Activated T-cell treated with anti-CD3 and anti-CD28 coated beads for 24 hours (primary cell): Measurements from ENCODE around the gene NSA2.
"Not testable (repeated sequence)": the region's sequence is repeated elsewhere in the genome, so short reads cannot be mapped to it uniquely, and the experiment has no call there.

ENCODE experiments used
- DNase-seq: peaks from one replicate; pipeline ENCODE4 v3.0.0-alpha.2; 2020; ENCODE audit warnings: low read depth

NSA2 gene

GRCh38 chr5:74766849-74767578 is at the start of gene NSA2, which contains the start of gene GFM2:
Gene NSA2 (plus strand): TSS chr5:74767249. CDS start chr5:74767361, 112 bp downstream.
Gene GFM2 (minus strand): TSS chr5:74767117. CDS start chr5:74763742, 3,375 bp downstream.
- DNase-seq, result peak; percentile 91

- no peak for DNase-seq
Observed at GRCh38 chr5:74717596-74717995, 49.5 kb upstream of the NSA2 start.

GRCh38 chr5:74722271-74722670 is 44.8 kb upstream of the NSA2 start:
- DNase-seq, result no peak

- no peak for DNase-seq
Observed at GRCh38 chr5:74725331-74725730, 41.7 kb upstream of the NSA2 start.

- DNase-seq, result no peak
Observed at GRCh38 chr5:74736759-74737158, 30.3 kb upstream of the NSA2 start.

GRCh38 chr5:74738406-74738805 is 28.6 kb upstream of the NSA2 start:
- no peak for DNase-seq

- DNase-seq, result not testable (repeated sequence)
Observed at GRCh38 chr5:74748742-74749141, 18.3 kb upstream of the NSA2 start.

GRCh38 chr5:74761241-74761640 is 5.8 kb upstream of the NSA2 start:
- no peak for DNase-seq

GRCh38 chr5:74762599-74762998 is 4.5 kb upstream of the NSA2 start:
- peak; percentile 26 for DNase-seq

- DNase-seq, result no peak
Observed at GRCh38 chr5:74763504-74763903, 3.5 kb upstream of the NSA2 start.

- DNase-seq, result no peak
Observed at GRCh38 chr5:74765201-74765600, 1.8 kb upstream of the NSA2 start.

GRCh38 chr5:74765929-74766328 is 1.1 kb upstream of the NSA2 start:
- no peak for DNase-seq

- DNase-seq, result no peak
Observed at GRCh38 chr5:74766418-74766848, 616 bp upstream of the NSA2 start.

- DNase-seq, result no peak
Observed at GRCh38 chr5:74767579-74767913, 497 bp downstream of the NSA2 start.

- DNase-seq, result no peak
Observed at GRCh38 chr5:74772359-74772758, 5.3 kb downstream of the NSA2 start.

- no peak for DNase-seq
Observed at GRCh38 chr5:74778609-74779008, 11.6 kb downstream of the NSA2 start.

- DNase-seq, result no peak
Observed at GRCh38 chr5:74786851-74787250, 19.8 kb downstream of the NSA2 start.

- DNase-seq, result no peak
Observed at GRCh38 chr5:74787424-74787823, 20.4 kb downstream of the NSA2 start.

- DNase-seq, result not testable (repeated sequence)
Observed at GRCh38 chr5:74791669-74792068, 24.6 kb downstream of the NSA2 start.

GRCh38 chr5:74798977-74799911 is 32.2 kb downstream of the NSA2 start:
- DNase-seq, result no peak

- no peak for DNase-seq
Observed at GRCh38 chr5:74801197-74801596, 34.1 kb downstream of the NSA2 start.

- no peak for DNase-seq
Observed at GRCh38 chr5:74801941-74802340, 34.9 kb downstream of the NSA2 start.

GRCh38 chr5:74810915-74811314 is 43.9 kb downstream of the NSA2 start:
- DNase-seq, result no peak
